PC-3 (cell line): Measurements from ENCODE around the gene CTSA.

Experiments used
- CTCF ChIP-seq: fragments of 300-600 bp; sonication (generic); conservative IDR thresholded peaks from 2 replicates; pipeline ENCODE4 v1.5.1; 2017; ENCODE audit warnings: antibody characterized with exemption, low read depth, mild to moderate bottlenecking, low read length
- EZH2 ChIP-seq: fragments of 300-600 bp; sonication (generic); IDR thresholded peaks from one replicate; pipeline ENCODE4 v1.6.1; 2017; ENCODE audit warnings: antibody characterized with exemption, mild to moderate bottlenecking, low read length; ENCODE audit not compliant: unreplicated experiment
- EZH2phosphoT487 ChIP-seq: fragments of 300-600 bp; sonication (generic); IDR thresholded peaks from 2 replicates; pipeline ENCODE4 v1.6.1; 2018; ENCODE audit warnings: mild to moderate bottlenecking, antibody characterized with exemption, low read length, borderline replicate concordance

GRCh38 chr20:45912344-45912682 lies 21.2 kb downstream of the CTSA start:
- TF ChIP-seq CTCF (no peak), EZH2 (no peak), EZH2phosphoT487 (no peak)
